Fibroblast of lung (primary cell): ENCODE data around the gene ATP6V0E1. TPM values are rescaled to one million over a fixed set of nuclear protein-coding genes. Genes with fewer than 3 reads are reported as not detected.

Experiments used
- DNase-seq, 2 donors: peaks; one replicate each; pipeline versions ENCODE4 v3.0.0 to v3.0.0-alpha.2; 2010; ENCODE audit warnings: low read depth in 2 of 2
- H2AFZ ChIP-seq: 2 replicates; pipeline ENCODE4 v1.5.1; 2012; ENCODE audit warnings: low read length, control low read depth, inconsistent platforms
- H3K27ac ChIP-seq: 2 replicates; pipeline ENCODE4 v1.5.1; 2011; ENCODE audit warnings: low read length, control low read depth; ENCODE audit not compliant: insufficient read depth
- H3K27me3 ChIP-seq: 2 replicates; pipeline ENCODE4 v1.5.1; 2011; ENCODE audit warnings: mild to moderate bottlenecking, low read length; ENCODE audit not compliant: control insufficient read depth, insufficient read depth
- H3K36me3 ChIP-seq: 2 replicates; pipeline ENCODE4 v1.5.1; 2011; ENCODE audit warnings: low read length; ENCODE audit not compliant: control insufficient read depth, insufficient read depth
- H3K4me1 ChIP-seq: 2 replicates; pipeline ENCODE4 v1.5.1; 2011; ENCODE audit warnings: low read length; ENCODE audit not compliant: control insufficient read depth, insufficient read depth; ENCODE audit errors: extremely low read depth
- H3K4me2 ChIP-seq: 2 replicates; pipeline ENCODE4 v1.5.1; 2011; ENCODE audit warnings: low read length, control low read depth; ENCODE audit not compliant: insufficient read depth; ENCODE audit errors: extremely low read depth
- H3K4me3 ChIP-seq, 4 experiments: fragments of 200-600 bp in 1 of 4; sonication (generic) in 1 of 4; replicated peaks in 1 of 4; 2 replicates each; pipeline ENCODE4 v1.5.1; 2011 to 2016; ENCODE audit warnings: low read length in 4 of 4, low read depth in 3 of 4, mild to moderate bottlenecking in 3 of 4, control low read depth in 2 of 4, inconsistent platforms in 1 of 4, mixed read lengths in 1 of 4; ENCODE audit not compliant: insufficient read depth in 1 of 4; ENCODE audit errors: control extremely low read depth in 1 of 4
- H3K79me2 ChIP-seq: 2 replicates; pipeline ENCODE4 v1.5.1; 2012; ENCODE audit warnings: mild to moderate bottlenecking, low read length, inconsistent platforms; ENCODE audit not compliant: control insufficient read depth, insufficient read depth
- H3K9ac ChIP-seq: 2 replicates; pipeline ENCODE4 v1.5.1; 2011; ENCODE audit warnings: mild to moderate bottlenecking, low read length, control low read depth; ENCODE audit not compliant: insufficient read depth
- H3K9me3 ChIP-seq: 2 replicates; pipeline ENCODE4 v1.5.1; 2012; ENCODE audit warnings: low read depth, low read length; ENCODE audit not compliant: control insufficient read depth, insufficient read depth
- H4K20me1 ChIP-seq: 2 replicates; pipeline ENCODE4 v1.5.1; 2011; ENCODE audit warnings: low read length; ENCODE audit not compliant: control insufficient read depth, insufficient read depth; ENCODE audit errors: extremely low read depth
- EZH2 ChIP-seq: IDR thresholded peaks from 2 replicates; pipeline ENCODE4 v1.5.1; 2012; ENCODE audit warnings: low read length, control low read depth, mild to moderate bottlenecking; ENCODE audit errors: missing control alignments
- polyA minus RNA-seq: library from RNA; depleted of rRNA, polyadenylated mRNA; stranded (reverse); fragments of >200 nt; gene quantifications from 2 replicates; pipeline ENCODE4 v1.2.3, GENCODE V29; 2011; ENCODE audit warnings: low replicate concordance
- polyA plus RNA-seq, 2 donors: library from polyadenylated mRNA; depleted of rRNA in 1 of 2; stranded (reverse) in 1 of 2; unstranded in 1 of 2; fragments of >200 nt; gene quantifications; 2 replicates each; pipeline ENCODE4 v1.2.1, GENCODE V29; 2011 to 2012; ENCODE audit warnings: missing spikeins in 1 of 2
- total RNA-seq: library from RNA; depleted of rRNA; stranded (reverse); fragments of >200 nt; gene quantifications from 2 replicates; pipeline ENCODE4 v1.2.1, GENCODE V29; 2014
- TF ChIP-seq, protein P1 (sequence below), 2 donors: IDR thresholded peaks in 1 of 2; conservative IDR thresholded peaks in 1 of 2; 1 replicate in 1 of 2; 2 replicates in 1 of 2; pipeline ENCODE4 v1.5.1; 2011 to 2012; ENCODE audit warnings: low read length in 2 of 2, control low read depth in 1 of 2, inconsistent platforms in 1 of 2, low read depth in 1 of 2, mild to moderate bottlenecking in 1 of 2

The ATP6V0E1 gene
- total RNA-seq (293 and 377 TPM in 2 replicates), polyA plus RNA-seq (595 and 635 TPM in 2 replicates), polyA minus RNA-seq (366 and 457 TPM in 2 replicates)
- polyA plus RNA-seq (2012), result 409 and 483 TPM in 2 replicates

GRCh38 chr5:172983542-172984243 lies at the start of gene ATP6V0E1:
Gene ATP6V0E1 (plus strand): TSS chr5:172983771. CDS start chr5:172983861, 90 bp downstream.
- no peaks in the 10 kb centered on the region for H3K27me3 ChIP-seq
- H4K20me1 ChIP-seq, result no peaks in the 10 kb centered on the region
- peak within 1 kb of the TSS; percentile 61 for H3K9ac ChIP-seq
- peak; percentile 90 for DNase-seq
- no peaks in the 10 kb centered on the region for H3K9me3 ChIP-seq
- peaks cover 39% of the 10 kb centered on the region for H3K79me2 ChIP-seq
- peak within 1 kb of the TSS; percentile 76 for H3K27ac ChIP-seq
- peak within 1 kb of the TSS; percentile 61 for H2AFZ ChIP-seq
- no peak for TF ChIP-seq EZH2
- TF ChIP-seq, protein P1, sequence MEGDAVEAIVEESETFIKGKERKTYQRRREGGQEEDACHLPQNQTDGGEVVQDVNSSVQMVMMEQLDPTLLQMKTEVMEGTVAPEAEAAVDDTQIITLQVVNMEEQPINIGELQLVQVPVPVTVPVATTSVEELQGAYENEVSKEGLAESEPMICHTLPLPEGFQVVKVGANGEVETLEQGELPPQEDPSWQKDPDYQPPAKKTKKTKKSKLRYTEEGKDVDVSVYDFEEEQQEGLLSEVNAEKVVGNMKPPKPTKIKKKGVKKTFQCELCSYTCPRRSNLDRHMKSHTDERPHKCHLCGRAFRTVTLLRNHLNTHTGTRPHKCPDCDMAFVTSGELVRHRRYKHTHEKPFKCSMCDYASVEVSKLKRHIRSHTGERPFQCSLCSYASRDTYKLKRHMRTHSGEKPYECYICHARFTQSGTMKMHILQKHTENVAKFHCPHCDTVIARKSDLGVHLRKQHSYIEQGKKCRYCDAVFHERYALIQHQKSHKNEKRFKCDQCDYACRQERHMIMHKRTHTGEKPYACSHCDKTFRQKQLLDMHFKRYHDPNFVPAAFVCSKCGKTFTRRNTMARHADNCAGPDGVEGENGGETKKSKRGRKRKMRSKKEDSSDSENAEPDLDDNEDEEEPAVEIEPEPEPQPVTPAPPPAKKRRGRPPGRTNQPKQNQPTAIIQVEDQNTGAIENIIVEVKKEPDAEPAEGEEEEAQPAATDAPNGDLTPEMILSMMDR (conservative IDR thresholded peaks at IDR 0.05 in 1 of 2, IDR thresholded peaks at IDR 0.05 in 1 of 2; ENCODE audit: low read depth in 1 of 2, low read length in 2 of 2), result no peak
- H3K36me3 ChIP-seq, result peaks cover 2% of the 10 kb centered on the region
- H3K4me3 ChIP-seq, result peak within 1 kb of the TSS; percentile 32 to 100 (median 60)
- H3K4me1 ChIP-seq, result no peaks in the 10 kb centered on the region
- H3K4me2 ChIP-seq, result peak within 1 kb of the TSS; percentile 86

- no peak overlapping the region for H3K4me3 ChIP-seq
- H3K4me2 ChIP-seq, result no peak overlapping the region
- H3K9me3 ChIP-seq, result no peaks in the 10 kb centered on the region
- no peak overlapping the region for H3K9ac ChIP-seq
- DNase-seq, result no peak
- H3K4me1 ChIP-seq, result peaks cover 17% of the 10 kb centered on the region
- TF ChIP-seq EZH2, result no peak
- TF ChIP-seq, protein P1 (conservative IDR thresholded peaks at IDR 0.05 in 1 of 2, IDR thresholded peaks at IDR 0.05 in 1 of 2; ENCODE audit: low read depth in 1 of 2, low read length in 2 of 2), result no peak
- no peak overlapping the region for H2AFZ ChIP-seq
- H3K79me2 ChIP-seq, result no peaks in the 10 kb centered on the region
- no peaks in the 10 kb centered on the region for H3K27me3 ChIP-seq
- H3K36me3 ChIP-seq, result peaks cover 18% of the 10 kb centered on the region
- H3K27ac ChIP-seq, result no peak overlapping the region
- no peaks in the 10 kb centered on the region for H4K20me1 ChIP-seq
These were observed 48.5 kb upstream of the ATP6V0E1 start for GRCh38 chr5:172935096-172935495.

DNA sequence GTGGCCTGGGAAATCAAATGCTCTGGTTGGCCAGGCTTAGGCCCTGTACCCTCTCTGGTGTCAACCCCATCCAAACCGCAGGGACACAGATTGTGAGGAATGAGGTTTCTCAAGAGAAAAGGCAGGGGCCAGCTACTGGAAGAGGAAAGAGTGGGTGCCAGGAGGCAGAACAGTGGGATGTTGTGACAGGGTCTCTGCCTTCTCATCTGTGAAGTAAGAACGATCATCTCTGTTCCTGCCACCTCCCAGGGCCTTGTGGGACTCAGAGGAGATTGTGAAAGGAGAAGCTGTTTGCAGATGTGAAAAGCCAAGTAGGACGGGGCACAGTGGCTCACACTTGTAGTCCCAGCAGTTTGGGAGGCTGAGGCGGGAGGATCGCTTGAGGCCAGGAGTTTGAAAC lies 47.2 kb upstream of the ATP6V0E1 start:
- Histone ChIP-seq H3K9me3 (no peaks in the 10 kb centered on the region), H3K27me3 (no peaks in the 10 kb centered on the region), H3K27ac (no peak overlapping the region), H3K4me2 (no peak overlapping the region), H4K20me1 (no peaks in the 10 kb centered on the region), H3K4me1 (peaks cover 7% of the 10 kb centered on the region), H2AFZ (no peak overlapping the region), H3K79me2 (no peaks in the 10 kb centered on the region), H3K9ac (no peak overlapping the region), H3K4me3 (no peak overlapping the region), H3K36me3 (peaks cover 18% of the 10 kb centered on the region)
- DNase-seq, result no peak
- no peak for TF ChIP-seq EZH2
- TF ChIP-seq, protein P1 (conservative IDR thresholded peaks at IDR 0.05 in 1 of 2, IDR thresholded peaks at IDR 0.05 in 1 of 2; ENCODE audit: low read depth in 1 of 2, low read length in 2 of 2), result no peak
